HCT116 (cell line): ENCODE results near the gene SENP1.

ENCODE experiments used
- EGR1 ChIP-seq: IDR thresholded peaks from 2 replicates; pipeline ENCODE4 v1.6.1; 2012; ENCODE audit warnings: low read depth
- ELF1 ChIP-seq: IDR thresholded peaks from 2 replicates; pipeline ENCODE4 v1.6.1; 2012; ENCODE audit warnings: low read depth, borderline replicate concordance
- EZH2 ChIP-seq: fragments of 200-600 bp; sonication (generic); IDR thresholded peaks from 2 replicates; pipeline ENCODE4 v1.6.1; 2017; ENCODE audit warnings: antibody characterized with exemption, mixed run types
- MAX ChIP-seq: IDR thresholded peaks from 2 replicates; pipeline ENCODE4 v1.6.1; 2012
- POLR2A ChIP-seq: IDR thresholded peaks from 2 replicates; pipeline ENCODE4 v1.7.0; 2011; ENCODE audit warnings: borderline replicate concordance; ENCODE audit not compliant: insufficient read depth, insufficient read length; ENCODE audit errors: extremely low read depth
- POLR2AphosphoS5 ChIP-seq: IDR thresholded peaks from 2 replicates; pipeline ENCODE4 v1.6.1; 2011; ENCODE audit warnings: mild to moderate bottlenecking, low read depth, low read length, moderate library complexity
- SIN3A ChIP-seq: IDR thresholded peaks from 2 replicates; pipeline ENCODE4 v1.6.1; 2012; ENCODE audit warnings: low read depth
- SP1 ChIP-seq: IDR thresholded peaks from 2 replicates; pipeline ENCODE4 v1.6.1; 2012; ENCODE audit warnings: low read depth
- SRF ChIP-seq: IDR thresholded peaks from 2 replicates; pipeline ENCODE4 v1.6.1; 2012; ENCODE audit warnings: low read depth
- TCF7L2 ChIP-seq: IDR thresholded peaks from 2 replicates; pipeline ENCODE4 v1.7.0; 2011; ENCODE audit warnings: borderline replicate concordance, inconsistent platforms; ENCODE audit not compliant: insufficient read depth, insufficient read length; ENCODE audit errors: extremely low read depth
- ZNF274 ChIP-seq: fragments of 200-500 bp; sonication (Bioruptor generic); IDR thresholded peaks from 2 replicates; pipeline ENCODE4 v1.6.1; 2014; ENCODE audit warnings: mild to moderate bottlenecking, low read depth, low read length, inconsistent platforms
- TF ChIP-seq, protein P1 (sequence below), 3 experiments: fragments of 200-600 bp in 1 of 3; sonication (generic) in 1 of 3; IDR thresholded peaks in 2 of 3; conservative IDR thresholded peaks in 1 of 3; 2 replicates each; pipeline ENCODE4 v1.5.1; 2012 to 2017; ENCODE audit warnings: low read depth in 2 of 3, low read length in 2 of 3, antibody characterized with exemption in 1 of 3, borderline replicate concordance in 1 of 3, control low read depth in 1 of 3, mild to moderate bottlenecking in 1 of 3, mixed read lengths in 1 of 3, mixed run types in 1 of 3, moderate library complexity in 1 of 3; ENCODE audit not compliant: insufficient read depth in 1 of 3

- TF ChIP-seq TCF7L2: no peak
- TF ChIP-seq, protein P1, sequence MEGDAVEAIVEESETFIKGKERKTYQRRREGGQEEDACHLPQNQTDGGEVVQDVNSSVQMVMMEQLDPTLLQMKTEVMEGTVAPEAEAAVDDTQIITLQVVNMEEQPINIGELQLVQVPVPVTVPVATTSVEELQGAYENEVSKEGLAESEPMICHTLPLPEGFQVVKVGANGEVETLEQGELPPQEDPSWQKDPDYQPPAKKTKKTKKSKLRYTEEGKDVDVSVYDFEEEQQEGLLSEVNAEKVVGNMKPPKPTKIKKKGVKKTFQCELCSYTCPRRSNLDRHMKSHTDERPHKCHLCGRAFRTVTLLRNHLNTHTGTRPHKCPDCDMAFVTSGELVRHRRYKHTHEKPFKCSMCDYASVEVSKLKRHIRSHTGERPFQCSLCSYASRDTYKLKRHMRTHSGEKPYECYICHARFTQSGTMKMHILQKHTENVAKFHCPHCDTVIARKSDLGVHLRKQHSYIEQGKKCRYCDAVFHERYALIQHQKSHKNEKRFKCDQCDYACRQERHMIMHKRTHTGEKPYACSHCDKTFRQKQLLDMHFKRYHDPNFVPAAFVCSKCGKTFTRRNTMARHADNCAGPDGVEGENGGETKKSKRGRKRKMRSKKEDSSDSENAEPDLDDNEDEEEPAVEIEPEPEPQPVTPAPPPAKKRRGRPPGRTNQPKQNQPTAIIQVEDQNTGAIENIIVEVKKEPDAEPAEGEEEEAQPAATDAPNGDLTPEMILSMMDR (IDR thresholded peaks at IDR 0.05 in 2 of 3, conservative IDR thresholded peaks at IDR 0.05 in 1 of 3; ENCODE audit: borderline replicate concordance in 1 of 3, insufficient read depth in 1 of 3, low read depth in 2 of 3, low read length in 2 of 3): no peak
- no peak for TF ChIP-seq SIN3A
- no peak for TF ChIP-seq POLR2A
- TF ChIP-seq SP1: no peak
- TF ChIP-seq ZNF274: no peak
- TF ChIP-seq EZH2: no peak
- no peak for TF ChIP-seq MAX
- no peak for TF ChIP-seq EGR1
- no peak for TF ChIP-seq POLR2AphosphoS5
- no peak for TF ChIP-seq ELF1
- no peak for TF ChIP-seq SRF
Measured at GRCh38 chr12:47993491-47993890, 112.4 kb downstream of the SENP1 start.
